Liver (tissue), 9 donors: Measurements from ENCODE around the gene PTAR1. TPM values are rescaled to one million over a fixed set of nuclear protein-coding genes. Genes with fewer than 3 reads are reported as not detected.

Experiments used
- DNase-seq: peaks from one replicate; pipeline ENCODE4 v3.0.0-alpha.2; 2017; ENCODE audit warnings: low spot score
- H3K27ac ChIP-seq, 2 donors: one replicate each; pipeline ENCODE4 v1.7.0; 2013; ENCODE audit warnings: inconsistent platforms in 2 of 2, low read length in 2 of 2, control low read depth in 1 of 2, low read depth in 1 of 2, mild to moderate bottlenecking in 1 of 2
- H3K27me3 ChIP-seq, 4 donors: one replicate each; pipeline versions ENCODE4 v1.6.1 to v1.7.0; 2013; ENCODE audit warnings: low read length in 3 of 4, inconsistent platforms in 1 of 4, mild to moderate bottlenecking in 1 of 4, moderate library complexity in 1 of 4; ENCODE audit not compliant: control insufficient read depth in 4 of 4, insufficient read depth in 4 of 4
- H3K36me3 ChIP-seq, 4 donors: one replicate each; pipeline versions ENCODE4 v1.6.1 to v1.7.0; 2013; ENCODE audit warnings: low read length in 3 of 4, mild to moderate bottlenecking in 3 of 4, low read depth in 1 of 4, moderate library complexity in 1 of 4; ENCODE audit not compliant: control insufficient read depth in 4 of 4, insufficient read depth in 3 of 4
- H3K4me1 ChIP-seq, 4 donors: one replicate each; pipeline versions ENCODE4 v1.6.1 to v1.7.0; 2013; ENCODE audit warnings: low read length in 3 of 4, mild to moderate bottlenecking in 3 of 4, moderate library complexity in 1 of 4; ENCODE audit not compliant: control insufficient read depth in 4 of 4, insufficient read depth in 4 of 4
- H3K4me3 ChIP-seq, 3 donors: one replicate each; pipeline versions ENCODE4 v1.6.1 to v1.7.0; 2013; ENCODE audit warnings: low read length in 3 of 3, control low read depth in 1 of 3, low read depth in 1 of 3, mild to moderate bottlenecking in 1 of 3
- H3K9ac ChIP-seq, 2 donors: one replicate each; pipeline ENCODE4 v1.7.0; 2013; ENCODE audit warnings: low read length in 2 of 2, mild to moderate bottlenecking in 2 of 2, moderate library complexity in 2 of 2, control low read depth in 1 of 2, low read depth in 1 of 2
- H3K9me3 ChIP-seq, 4 donors: one replicate each; pipeline versions ENCODE4 v1.6.1 to v1.7.0; 2013; ENCODE audit warnings: low read length in 3 of 4; ENCODE audit not compliant: control insufficient read depth in 4 of 4
- ATF3 ChIP-seq: IDR thresholded peaks from 2 replicates; pipeline ENCODE4 v1.6.1; 2016; ENCODE audit warnings: antibody characterized with exemption
- CTCF ChIP-seq: fragments of 150-350 bp; IDR thresholded peaks from 2 replicates; pipeline ENCODE4 v1.5.1; 2017; ENCODE audit warnings: improper control_type of control experiment, low read depth, low read length; ENCODE audit not compliant: missing input control
- EGR1 ChIP-seq, 2 donors: IDR thresholded peaks; 2 replicates each; pipeline ENCODE4 v1.6.1; 2016 to 2018; ENCODE audit warnings: antibody characterized with exemption in 2 of 2, low read depth in 2 of 2
- FOXA2 ChIP-seq: IDR thresholded peaks from 2 replicates; pipeline ENCODE4 v1.6.1; 2016; ENCODE audit warnings: antibody characterized with exemption
- HNF4A ChIP-seq, 2 donors: conservative IDR thresholded peaks; 2 replicates each; pipeline ENCODE4 v1.6.1; 2016; ENCODE audit warnings: antibody characterized with exemption in 2 of 2, mild to moderate bottlenecking in 2 of 2
- HNF4G ChIP-seq: IDR thresholded peaks from 2 replicates; pipeline ENCODE4 v1.6.1; 2016; ENCODE audit warnings: antibody characterized with exemption
- MAX ChIP-seq: IDR thresholded peaks from 2 replicates; pipeline ENCODE4 v1.6.1; 2016; ENCODE audit warnings: antibody characterized with exemption
- NR2F2 ChIP-seq: IDR thresholded peaks from 2 replicates; pipeline ENCODE4 v1.6.1; 2016; ENCODE audit warnings: antibody characterized with exemption
- REST ChIP-seq: IDR thresholded peaks from 2 replicates; pipeline ENCODE4 v1.6.1; 2016; ENCODE audit warnings: antibody characterized with exemption, mild to moderate bottlenecking
- RXRA ChIP-seq, 2 donors: IDR thresholded peaks; 2 replicates each; pipeline ENCODE4 v1.6.1; 2017 to 2018; ENCODE audit warnings: antibody characterized with exemption in 2 of 2, mild to moderate bottlenecking in 1 of 2
- TAF1 ChIP-seq: conservative IDR thresholded peaks from 2 replicates; pipeline ENCODE4 v1.6.1; 2016; ENCODE audit warnings: antibody characterized with exemption, mild to moderate bottlenecking
- WGBS: extraction: QIAGEN DNeasy Blood & Tissue Kit; methylation state at CpG from one replicate; pipeline ENCODE4 v1.1.7; 2013; 5-methylcytosine and 5-hydroxymethylcytosine counted together
- polyA plus RNA-seq, 2 donors: library from polyadenylated mRNA; stranded (reverse) in 1 of 2; unstranded in 1 of 2; fragments of 200-250 nt in 1 of 2; fragments of >200 nt in 1 of 2; fragmentation: Nextera tagmentation in 1 of 2; extraction: Ambion mirVana in 1 of 2; gene quantifications; one replicate each; pipeline versions ENCODE4 v1.2.1 to v1.2.3, GENCODE V29; 2013 to 2015
- total RNA-seq, 2 donors: library from RNA; depleted of rRNA; stranded (reverse); fragments of >200 nt; gene quantifications; one replicate each; pipeline ENCODE4 v1.2.3, GENCODE V29; 2014
- donor health status: healthy.
- donor health status: healthy.
- donor health status: healthy.
- donor health status: healthy.
- donor health status: healthy.

The PTAR1 gene
- total and polyA plus RNA-seq, 4 donors, result 5.4 to 67.9 (median 28.7) TPM

GRCh38 chr9:69809304-69809863, 49.6 kb upstream of the PTAR1 start (continued):
- no peak for TF ChIP-seq REST
- no peak for TF ChIP-seq EGR1 (IDR thresholded peaks at IDR 0.05; ENCODE audit: low read depth in 2 of 2)

- H3K27me3 ChIP-seq, result no peaks in the 10 kb centered on the region
- no peak for DNase-seq
- H3K4me3 ChIP-seq, result no peak overlapping the region
- H3K9ac ChIP-seq, result no peak overlapping the region
- no peaks in the 10 kb centered on the region for H3K9me3 ChIP-seq
- no peaks in the 10 kb centered on the region for H3K36me3 ChIP-seq
- no peaks in the 10 kb centered on the region for H3K4me1 ChIP-seq
- TF ChIP-seq ATF3 (no peak), CTCF (no peak), NR2F2 (no peak), TAF1 (no peak)
- WGBS, result 74% methylated on average over 6 of the region's 6 CpGs
- H3K27ac ChIP-seq, result no peak overlapping the region
Measured at GRCh38 chr9:69806627-69807026, 46.8 kb upstream of the PTAR1 start.

GRCh38 chr9:69805962-69806515, 46.2 kb upstream of the PTAR1 start:
- Histone ChIP-seq H3K4me1 (no peaks in the 10 kb centered on the region), H3K36me3 (no peaks in the 10 kb centered on the region), H3K27ac (no peak overlapping the region), H3K9me3 (no peaks in the 10 kb centered on the region), H3K4me3 (no peak overlapping the region), H3K9ac (no peak overlapping the region), H3K27me3 (no peaks in the 10 kb centered on the region)
- no peak for DNase-seq
- no peak for TF ChIP-seq EGR1 (IDR thresholded peaks at IDR 0.05; ENCODE audit: low read depth in 2 of 2)
- no peak for TF ChIP-seq MAX
- no peak for TF ChIP-seq FOXA2
- no peak for TF ChIP-seq RXRA (IDR thresholded peaks at IDR 0.05)
- TF ChIP-seq HNF4A (conservative IDR thresholded peaks at IDR 0.05), result no peak
- no peak for TF ChIP-seq REST
- TF ChIP-seq HNF4G, result no peak
- whole genome bisulfite sequencing, result 65% methylated on average over 3 of the region's 3 CpGs
